SK-N-SH treated with all-trans-retinoic acid at 6 μM for 48 hours (cell line): ENCODE data around the gene MRTFA.

ENCODE experiments used
- ATAC-seq: fragments of 200-7000 bp; cut with Tn5 transposase; 3 replicates; pipeline ENCODE4 v1.9.1; 2020; ENCODE audit warnings: mild to moderate bottlenecking, moderate library complexity
- ARNTL ChIP-seq: fragments of 450-650 bp; formaldehyde crosslinking; IDR thresholded peaks from 2 replicates; pipeline ENCODE4 v1.5.0; 2020; ENCODE audit warnings: low read depth, mild to moderate bottlenecking, moderate library complexity, borderline replicate concordance
- BACH2 ChIP-seq: fragments of 250-450 bp; sonication (Bioruptor Pico); IDR thresholded peaks from 2 replicates; pipeline ENCODE4 v1.9.0; 2021; ENCODE audit warnings: mild to moderate bottlenecking, borderline replicate concordance
- CREB5 ChIP-seq: fragments of 250-450 bp; sonication (Bioruptor Pico); IDR thresholded peaks from 2 replicates; pipeline ENCODE4 v1.5.1; 2020; ENCODE audit warnings: low read depth, mild to moderate bottlenecking, moderate library complexity
- CSDC2 ChIP-seq: fragments of 250-450 bp; sonication (Bioruptor Pico); IDR thresholded peaks from 2 replicates; pipeline ENCODE4 v1.5.0; 2020; ENCODE audit warnings: mild to moderate bottlenecking, moderate library complexity
- GLIS3 ChIP-seq: fragments of 250-450 bp; sonication (Bioruptor Pico); IDR thresholded peaks from 2 replicates; pipeline ENCODE4 v1.5.0; 2020; ENCODE audit warnings: mild to moderate bottlenecking, moderate library complexity
- ISL1 ChIP-seq: fragments of 250-450 bp; sonication (Bioruptor Pico); IDR thresholded peaks from 2 replicates; pipeline ENCODE4 v2.1.2; 2022; ENCODE audit warnings: mild to moderate bottlenecking, moderate library complexity
- PATZ1 ChIP-seq: fragments of 250-450 bp; sonication (Bioruptor Pico); IDR thresholded peaks from 2 replicates; pipeline ENCODE4 v1.8.0; 2020; ENCODE audit warnings: mild to moderate bottlenecking, moderate library complexity, borderline replicate concordance
- POU6F1 ChIP-seq: fragments of 250-450 bp; sonication (Bioruptor Pico); IDR thresholded peaks from 2 replicates; pipeline ENCODE4 v1.8.0; 2021; ENCODE audit warnings: low read depth, mild to moderate bottlenecking, moderate library complexity, borderline replicate concordance
- PPARA ChIP-seq: fragments of 250-450 bp; sonication (Bioruptor Pico); IDR thresholded peaks from 2 replicates; pipeline ENCODE4 v1.5.0; 2020; ENCODE audit warnings: mild to moderate bottlenecking, borderline replicate concordance
- TCF4 ChIP-seq: fragments of 250-450 bp; sonication (Bioruptor Pico); IDR thresholded peaks from 2 replicates; pipeline ENCODE4 v1.8.0; 2021; ENCODE audit warnings: mild to moderate bottlenecking, moderate library complexity, borderline replicate concordance
- TSHZ2 ChIP-seq: fragments of 250-450 bp; sonication (Bioruptor Pico); IDR thresholded peaks from 2 replicates; pipeline ENCODE4 v1.5.0; 2020; ENCODE audit warnings: mild to moderate bottlenecking, moderate library complexity
- ZFP3 ChIP-seq: fragments of 250-450 bp; sonication (Bioruptor Pico); IDR thresholded peaks from 2 replicates; pipeline ENCODE4 v1.5.0; 2020; ENCODE audit warnings: mild to moderate bottlenecking, moderate library complexity
- ZFP30 ChIP-seq: fragments of 450-650 bp; formaldehyde crosslinking; IDR thresholded peaks from 2 replicates; pipeline ENCODE4 v1.5.0; 2022; ENCODE audit warnings: mild to moderate bottlenecking, moderate library complexity
- ZNF565 ChIP-seq: fragments of 450-650 bp; formaldehyde crosslinking; conservative IDR thresholded peaks from 2 replicates; pipeline ENCODE4 v1.5.0; 2020; ENCODE audit warnings: low read depth, mild to moderate bottlenecking, moderate library complexity
- ZNF70 ChIP-seq: fragments of 450-650 bp; formaldehyde crosslinking; IDR thresholded peaks from 2 replicates; pipeline ENCODE4 v1.5.0; 2020; ENCODE audit warnings: mild to moderate bottlenecking, moderate library complexity

MRTFA gene

GRCh38 chr22:40593460-40594273, 42.9 kb downstream of the MRTFA start:
- TF ChIP-seq ISL1 (CRISPR knock-in tag), result peak; percentile 24; the same call in 1 of the 2 replicates
- TF ChIP-seq GLIS3 (CRISPR knock-in tag), result no peak
- peak; percentile 57 for ATAC-seq

- ATAC-seq, result no peak
- no peak for TF ChIP-seq BACH2 (CRISPR knock-in tag)
- TF ChIP-seq PPARA, result no peak
- no peak for TF ChIP-seq ZFP3
- no peak for TF ChIP-seq PATZ1 (CRISPR knock-in tag)
- TF ChIP-seq ZNF70 (CRISPR knock-in tag), result no peak
- no peak for TF ChIP-seq TSHZ2 (CRISPR knock-in tag)
- no peak for TF ChIP-seq ISL1 (CRISPR knock-in tag)
- TF ChIP-seq ZNF565 (CRISPR knock-in tag), result no peak
- no peak for TF ChIP-seq POU6F1 (CRISPR knock-in tag)
- TF ChIP-seq CREB5 (CRISPR knock-in tag), result no peak
Measured at GRCh38 chr22:40592352-40593113, 44.0 kb downstream of the MRTFA start.

- TF ChIP-seq ARNTL, result no peak
- no peak for TF ChIP-seq TCF4 (CRISPR knock-in tag)
- ATAC-seq, result no peak
Measured at GRCh38 chr22:40588726-40589125, 47.8 kb downstream of the MRTFA start.

GRCh38 chr22:40586781-40587180, 49.7 kb downstream of the MRTFA start:
- ATAC-seq, result no peak
- TF ChIP-seq TSHZ2 (CRISPR knock-in tag) (no peak), TCF4 (CRISPR knock-in tag) (no peak), POU6F1 (CRISPR knock-in tag) (no peak), GLIS3 (CRISPR knock-in tag) (no peak), CSDC2 (CRISPR knock-in tag) (no peak), ZNF70 (CRISPR knock-in tag) (no peak), ZFP30 (no peak), BACH2 (CRISPR knock-in tag) (no peak), CREB5 (CRISPR knock-in tag) (no peak), ZFP3 (no peak), ISL1 (CRISPR knock-in tag) (no peak)
